Fibroblast of lung (primary cell): Measurements from ENCODE around the gene AGXT. TPM values are rescaled to one million over a fixed set of nuclear protein-coding genes. Genes with fewer than 3 reads are reported as not detected.

Experiments used
- DNase-seq, 2 donors: peaks; one replicate each; pipeline versions ENCODE4 v3.0.0 to v3.0.0-alpha.2; 2010; ENCODE audit warnings: low read depth in 2 of 2
- H2AFZ ChIP-seq: 2 replicates; pipeline ENCODE4 v1.5.1; 2012; ENCODE audit warnings: low read length, control low read depth, inconsistent platforms
- H3K27ac ChIP-seq: 2 replicates; pipeline ENCODE4 v1.5.1; 2011; ENCODE audit warnings: low read length, control low read depth; ENCODE audit not compliant: insufficient read depth
- H3K27me3 ChIP-seq: 2 replicates; pipeline ENCODE4 v1.5.1; 2011; ENCODE audit warnings: mild to moderate bottlenecking, low read length; ENCODE audit not compliant: control insufficient read depth, insufficient read depth
- H3K36me3 ChIP-seq: 2 replicates; pipeline ENCODE4 v1.5.1; 2011; ENCODE audit warnings: low read length; ENCODE audit not compliant: control insufficient read depth, insufficient read depth
- H3K4me1 ChIP-seq: 2 replicates; pipeline ENCODE4 v1.5.1; 2011; ENCODE audit warnings: low read length; ENCODE audit not compliant: control insufficient read depth, insufficient read depth; ENCODE audit errors: extremely low read depth
- H3K4me2 ChIP-seq: 2 replicates; pipeline ENCODE4 v1.5.1; 2011; ENCODE audit warnings: low read length, control low read depth; ENCODE audit not compliant: insufficient read depth; ENCODE audit errors: extremely low read depth
- H3K4me3 ChIP-seq, 4 experiments: fragments of 200-600 bp in 1 of 4; sonication (generic) in 1 of 4; replicated peaks in 1 of 4; 2 replicates each; pipeline ENCODE4 v1.5.1; 2011 to 2016; ENCODE audit warnings: low read length in 4 of 4, low read depth in 3 of 4, mild to moderate bottlenecking in 3 of 4, control low read depth in 2 of 4, inconsistent platforms in 1 of 4, mixed read lengths in 1 of 4; ENCODE audit not compliant: insufficient read depth in 1 of 4; ENCODE audit errors: control extremely low read depth in 1 of 4
- H3K79me2 ChIP-seq: 2 replicates; pipeline ENCODE4 v1.5.1; 2012; ENCODE audit warnings: mild to moderate bottlenecking, low read length, inconsistent platforms; ENCODE audit not compliant: control insufficient read depth, insufficient read depth
- H3K9ac ChIP-seq: 2 replicates; pipeline ENCODE4 v1.5.1; 2011; ENCODE audit warnings: mild to moderate bottlenecking, low read length, control low read depth; ENCODE audit not compliant: insufficient read depth
- H3K9me3 ChIP-seq: 2 replicates; pipeline ENCODE4 v1.5.1; 2012; ENCODE audit warnings: low read depth, low read length; ENCODE audit not compliant: control insufficient read depth, insufficient read depth
- H4K20me1 ChIP-seq: 2 replicates; pipeline ENCODE4 v1.5.1; 2011; ENCODE audit warnings: low read length; ENCODE audit not compliant: control insufficient read depth, insufficient read depth; ENCODE audit errors: extremely low read depth
- CTCF ChIP-seq, 2 donors: IDR thresholded peaks in 1 of 2; conservative IDR thresholded peaks in 1 of 2; 1 replicate in 1 of 2; 2 replicates in 1 of 2; pipeline ENCODE4 v1.5.1; 2011 to 2012; ENCODE audit warnings: low read length in 2 of 2, control low read depth in 1 of 2, inconsistent platforms in 1 of 2, low read depth in 1 of 2, mild to moderate bottlenecking in 1 of 2
- EZH2 ChIP-seq: IDR thresholded peaks from 2 replicates; pipeline ENCODE4 v1.5.1; 2012; ENCODE audit warnings: low read length, control low read depth, mild to moderate bottlenecking; ENCODE audit errors: missing control alignments
- polyA plus RNA-seq, 2 donors: library from polyadenylated mRNA; depleted of rRNA in 1 of 2; stranded (reverse) in 1 of 2; unstranded in 1 of 2; fragments of >200 nt; gene quantifications; 2 replicates each; pipeline ENCODE4 v1.2.1, GENCODE V29; 2011 to 2012; ENCODE audit warnings: missing spikeins in 1 of 2
- total RNA-seq: library from RNA; depleted of rRNA; stranded (reverse); fragments of >200 nt; gene quantifications from 2 replicates; pipeline ENCODE4 v1.2.1, GENCODE V29; 2014

Gene AGXT
- total and polyA plus RNA-seq, 2 donors (not counting 1 experiment from before 2014, with no cell fraction given): not detected

GRCh38 chr2:240819858-240820606 is 48.6 kb upstream of the AGXT start, which contains the start of gene KIF1A:
Gene KIF1A (minus strand): TSS chr2:240820219. CDS start chr2:240797752, 22,467 bp downstream.
- DNase-seq: no peak
- H3K4me3 ChIP-seq: no peak within 1 kb of the TSS
- H3K9ac ChIP-seq: no peak within 1 kb of the TSS
- no peak within 1 kb of the TSS for H2AFZ ChIP-seq
- H3K4me2 ChIP-seq: no peak within 1 kb of the TSS
- H3K36me3 ChIP-seq: no peaks in the 10 kb centered on the region
- no peaks in the 10 kb centered on the region for H3K4me1 ChIP-seq
- no peak for TF ChIP-seq CTCF (conservative IDR thresholded peaks at IDR 0.05 in 1 of 2, IDR thresholded peaks at IDR 0.05 in 1 of 2; ENCODE audit: low read depth in 1 of 2, low read length in 2 of 2)
- peak; percentile 58 for TF ChIP-seq EZH2
- no peaks in the 10 kb centered on the region for H3K79me2 ChIP-seq
- no peaks in the 10 kb centered on the region for H3K9me3 ChIP-seq
- H3K27me3 ChIP-seq: peaks cover 34% of the 10 kb centered on the region
- no peaks in the 10 kb centered on the region for H4K20me1 ChIP-seq
- no peak within 1 kb of the TSS for H3K27ac ChIP-seq

GRCh38 chr2:240820607-240821428 is 47.8 kb upstream of the AGXT start:
- H3K9me3 ChIP-seq: no peaks in the 10 kb centered on the region
- H2AFZ ChIP-seq: no peak overlapping the region
- H3K4me1 ChIP-seq: no peaks in the 10 kb centered on the region
- no peak overlapping the region for H3K9ac ChIP-seq
- no peak overlapping the region for H3K4me2 ChIP-seq
- H3K79me2 ChIP-seq: no peaks in the 10 kb centered on the region
- H4K20me1 ChIP-seq: no peaks in the 10 kb centered on the region
- no peak overlapping the region for H3K27ac ChIP-seq
- no peak for DNase-seq
- TF ChIP-seq CTCF (conservative IDR thresholded peaks at IDR 0.05 in 1 of 2, IDR thresholded peaks at IDR 0.05 in 1 of 2; ENCODE audit: low read depth in 1 of 2, low read length in 2 of 2): no peak
- peak; percentile 83 for TF ChIP-seq EZH2
- no peaks in the 10 kb centered on the region for H3K36me3 ChIP-seq
- H3K27me3 ChIP-seq: peaks cover 40% of the 10 kb centered on the region
- H3K4me3 ChIP-seq: no peak overlapping the region

- Histone ChIP-seq H3K4me2 (no peak overlapping the region), H3K36me3 (no peaks in the 10 kb centered on the region), H2AFZ (no peak overlapping the region), H4K20me1 (no peaks in the 10 kb centered on the region), H3K79me2 (no peaks in the 10 kb centered on the region), H3K9me3 (no peaks in the 10 kb centered on the region), H3K27ac (no peak overlapping the region), H3K9ac (no peak overlapping the region), H3K4me1 (no peaks in the 10 kb centered on the region), H3K27me3 (peaks cover 40% of the 10 kb centered on the region), H3K4me3 (no peak overlapping the region)
- TF ChIP-seq EZH2 (no peak), CTCF (conservative IDR thresholded peaks at IDR 0.05 in 1 of 2, IDR thresholded peaks at IDR 0.05 in 1 of 2; ENCODE audit: low read depth in 1 of 2, low read length in 2 of 2) (no peak)
- no peak for DNase-seq
Measured at GRCh38 chr2:240821429-240821778, 47.2 kb upstream of the AGXT start.
